ENCODE results near the gene SLC39A2.

Gene SLC39A2

DNA sequence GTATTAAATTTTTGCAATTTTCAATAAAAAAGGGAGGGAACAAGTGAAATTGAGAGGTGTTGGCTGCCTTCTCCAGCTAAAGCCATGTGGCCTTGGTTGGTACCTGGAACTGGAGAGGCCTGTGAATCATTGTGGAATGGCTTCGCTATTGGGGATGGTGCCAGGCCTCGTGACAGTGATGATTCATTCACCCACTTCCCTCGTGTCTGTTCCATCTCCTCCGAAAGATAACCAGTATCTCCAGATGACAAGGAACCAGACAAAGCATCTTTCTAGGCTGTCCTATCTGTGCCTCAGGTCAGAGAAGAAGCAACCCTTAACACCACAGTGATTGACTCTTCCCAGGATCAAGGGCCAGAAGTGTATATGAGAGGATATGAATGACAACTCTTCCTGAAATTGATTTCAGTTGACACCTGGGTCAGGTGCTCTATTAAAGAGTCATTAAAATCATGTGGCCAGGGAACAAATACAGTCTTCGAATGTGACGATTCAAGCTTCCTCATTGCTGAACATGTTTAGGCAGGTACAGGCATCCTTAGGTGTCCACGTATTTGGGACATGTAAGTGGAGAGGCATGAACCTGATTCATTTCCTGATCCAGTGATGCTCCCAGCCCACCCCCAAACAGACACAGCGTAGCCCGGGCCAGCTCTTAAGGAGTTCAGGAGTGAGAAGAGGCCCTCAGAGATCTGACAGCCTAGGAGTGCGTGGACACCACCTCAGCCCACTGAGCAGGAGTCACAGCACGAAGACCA is 42.8 kb downstream of the SLC39A2 start, which contains the start of gene RNASE7:
TSS of gene RNASE7 (plus strand) at position 687 of the 758 bp plus-strand sequence. CDS start 631 bp downstream, outside the sequence.
- no peaks in the 10 kb centered on the region for H3K27me3 Mint-ChIP-seq (ENCODE audit: low read depth)
- H3K9me3 Mint-ChIP-seq, result no peaks in the 10 kb centered on the region
- TF ChIP-seq, protein P1, sequence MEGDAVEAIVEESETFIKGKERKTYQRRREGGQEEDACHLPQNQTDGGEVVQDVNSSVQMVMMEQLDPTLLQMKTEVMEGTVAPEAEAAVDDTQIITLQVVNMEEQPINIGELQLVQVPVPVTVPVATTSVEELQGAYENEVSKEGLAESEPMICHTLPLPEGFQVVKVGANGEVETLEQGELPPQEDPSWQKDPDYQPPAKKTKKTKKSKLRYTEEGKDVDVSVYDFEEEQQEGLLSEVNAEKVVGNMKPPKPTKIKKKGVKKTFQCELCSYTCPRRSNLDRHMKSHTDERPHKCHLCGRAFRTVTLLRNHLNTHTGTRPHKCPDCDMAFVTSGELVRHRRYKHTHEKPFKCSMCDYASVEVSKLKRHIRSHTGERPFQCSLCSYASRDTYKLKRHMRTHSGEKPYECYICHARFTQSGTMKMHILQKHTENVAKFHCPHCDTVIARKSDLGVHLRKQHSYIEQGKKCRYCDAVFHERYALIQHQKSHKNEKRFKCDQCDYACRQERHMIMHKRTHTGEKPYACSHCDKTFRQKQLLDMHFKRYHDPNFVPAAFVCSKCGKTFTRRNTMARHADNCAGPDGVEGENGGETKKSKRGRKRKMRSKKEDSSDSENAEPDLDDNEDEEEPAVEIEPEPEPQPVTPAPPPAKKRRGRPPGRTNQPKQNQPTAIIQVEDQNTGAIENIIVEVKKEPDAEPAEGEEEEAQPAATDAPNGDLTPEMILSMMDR (IDR thresholded peaks at IDR 0.05; ENCODE audit: unreplicated experiment in 3 of 3), result no peak
- H3K4me1 Mint-ChIP-seq, result peaks cover 61% of the 10 kb centered on the region
- no peak within 1 kb of the TSS for H3K4me3 Mint-ChIP-seq
- H3K27ac Mint-ChIP-seq, result peak within 1 kb of the TSS; percentile 34 to 83 (median 58)
- no peaks in the 10 kb centered on the region for H3K36me3 Mint-ChIP-seq (ENCODE audit: low read depth)

DNA sequence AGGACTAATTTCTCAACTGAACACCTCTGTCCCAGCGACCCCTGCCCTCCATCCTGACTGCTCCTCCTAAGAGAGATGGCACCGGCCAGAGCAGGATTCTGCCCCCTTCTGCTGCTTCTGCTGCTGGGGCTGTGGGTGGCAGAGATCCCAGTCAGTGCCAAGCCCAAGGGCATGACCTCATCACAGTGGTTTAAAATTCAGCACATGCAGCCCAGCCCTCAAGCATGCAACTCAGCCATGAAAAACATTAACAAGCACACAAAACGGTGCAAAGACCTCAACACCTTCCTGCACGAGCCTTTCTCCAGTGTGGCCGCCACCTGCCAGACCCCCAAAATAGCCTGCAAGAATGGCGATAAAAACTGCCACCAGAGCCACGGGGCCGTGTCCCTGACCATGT is 43.8 kb downstream of the SLC39A2 start:
- TF ChIP-seq, protein P1 (IDR thresholded peaks at IDR 0.05; ENCODE audit: unreplicated experiment in 3 of 3), result no peak
- H3K4me3 Mint-ChIP-seq, result no peak overlapping the region
- H3K9me3 Mint-ChIP-seq, result no peaks in the 10 kb centered on the region
- H3K4me1 Mint-ChIP-seq, result peaks cover 52% of the 10 kb centered on the region
- no peaks in the 10 kb centered on the region for H3K36me3 Mint-ChIP-seq (ENCODE audit: low read depth)
- no peaks in the 10 kb centered on the region for H3K27me3 Mint-ChIP-seq (ENCODE audit: low read depth)
- peak overlapping the region in 2 of 3 experiments; percentile 34 to 58 for H3K27ac Mint-ChIP-seq

DNA sequence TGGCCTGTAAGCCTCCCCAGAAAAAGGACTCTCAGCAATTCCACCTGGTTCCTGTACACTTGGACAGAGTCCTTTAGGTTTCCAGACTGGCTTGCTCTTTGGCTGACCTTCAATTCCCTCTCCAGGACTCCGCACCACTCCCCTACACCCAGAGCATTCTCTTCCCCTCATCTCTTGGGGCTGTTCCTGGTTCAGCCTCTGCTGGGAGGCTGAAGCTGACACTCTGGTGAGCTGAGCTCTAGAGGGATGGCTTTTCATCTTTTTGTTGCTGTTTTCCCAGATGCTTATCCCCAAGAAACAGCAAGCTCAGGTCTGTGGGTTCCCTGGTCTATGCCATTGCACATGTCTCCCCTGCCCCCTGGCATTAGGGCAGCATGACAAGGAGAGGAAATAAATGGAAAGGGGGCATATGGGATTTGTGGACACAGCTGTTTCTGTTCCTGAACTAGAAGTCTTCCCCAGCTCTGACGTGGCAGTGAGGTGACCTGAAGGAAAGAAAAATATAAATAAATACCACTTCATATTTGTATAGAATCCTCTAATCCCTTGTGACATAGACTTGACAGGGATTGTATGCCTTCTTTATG is 44.4 kb downstream of the SLC39A2 start:
- H3K36me3 Mint-ChIP-seq (ENCODE audit: low read depth), result no peaks in the 10 kb centered on the region
- H3K4me3 Mint-ChIP-seq, result no peak overlapping the region
- H3K4me1 Mint-ChIP-seq, result peaks cover 49% of the 10 kb centered on the region
- H3K9me3 Mint-ChIP-seq, result no peaks in the 10 kb centered on the region
- no peaks in the 10 kb centered on the region for H3K27me3 Mint-ChIP-seq (ENCODE audit: low read depth)
- TF ChIP-seq, protein P1 (IDR thresholded peaks at IDR 0.05; ENCODE audit: unreplicated experiment in 3 of 3), result no peak
- H3K27ac Mint-ChIP-seq, result peak overlapping the region; percentile 34 to 58 (median 46)

DNA sequence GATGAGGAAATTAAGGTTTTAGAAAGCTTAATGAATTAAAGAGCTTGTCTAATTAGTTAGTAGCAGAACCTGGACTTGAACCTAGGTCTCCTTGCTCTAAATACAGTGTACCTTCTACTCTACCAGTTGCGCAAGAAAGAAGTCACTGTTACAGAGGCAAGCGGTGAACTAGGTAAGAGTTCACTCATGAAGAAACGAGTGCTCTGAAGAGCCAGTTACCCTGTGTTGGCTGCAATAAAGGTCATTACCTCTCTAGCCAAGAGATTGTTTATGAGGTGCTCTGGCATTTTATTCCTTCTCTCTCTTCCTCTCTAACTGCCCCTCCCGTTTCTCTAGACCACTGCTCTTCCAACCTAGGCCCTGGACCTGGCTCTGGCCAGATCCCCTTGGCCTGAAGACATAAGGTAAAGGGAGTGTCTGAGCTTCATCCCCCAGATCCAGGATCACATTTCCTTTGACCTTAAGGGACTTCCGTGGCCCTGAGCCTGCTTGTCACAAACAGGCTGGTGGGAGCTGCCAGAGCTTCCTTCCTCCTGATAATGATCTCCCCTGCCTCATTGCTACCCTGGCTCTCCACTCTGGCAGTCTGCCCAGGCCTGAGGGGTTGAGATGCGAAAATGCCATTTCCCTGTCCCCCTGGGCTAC is 45.0 kb downstream of the SLC39A2 start:
- no peaks in the 10 kb centered on the region for H3K9me3 Mint-ChIP-seq
- no peak overlapping the region for H3K27ac Mint-ChIP-seq
- TF ChIP-seq, protein P1 (IDR thresholded peaks at IDR 0.05; ENCODE audit: unreplicated experiment in 3 of 3), result no peak
- no peak overlapping the region for H3K4me3 Mint-ChIP-seq
- no peaks in the 10 kb centered on the region for H3K27me3 Mint-ChIP-seq (ENCODE audit: low read depth)
- H3K36me3 Mint-ChIP-seq (ENCODE audit: low read depth), result no peaks in the 10 kb centered on the region
- H3K4me1 Mint-ChIP-seq, result peaks cover 46% of the 10 kb centered on the region

DNA sequence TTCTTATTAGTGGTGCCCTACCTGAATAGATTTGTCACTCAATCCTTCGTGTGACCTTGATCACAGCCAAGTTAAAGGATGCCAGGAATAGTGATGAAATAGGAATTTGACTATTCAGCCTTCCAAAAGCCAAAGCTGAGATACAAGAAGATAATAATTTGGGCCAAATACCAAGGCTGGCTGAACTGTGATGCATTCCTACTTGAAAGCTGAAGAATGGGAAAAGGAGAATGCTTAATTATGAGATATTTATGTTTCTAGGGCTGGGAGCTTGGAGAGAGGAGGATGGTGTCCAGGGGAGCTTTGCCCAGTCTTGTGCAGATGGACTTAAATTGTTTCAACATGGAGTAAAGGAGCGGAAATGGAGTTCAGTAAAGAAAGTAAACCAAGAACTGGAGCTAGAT is 48.3 kb downstream of the SLC39A2 start:
- Mint-ChIP-seq H3K4me1 (peaks cover 29% of the 10 kb centered on the region), H3K9me3 (no peaks in the 10 kb centered on the region), H3K27ac (peak overlapping the region in 1 of 3 experiments; percentile 23), H3K36me3 (ENCODE audit: low read depth) (no peaks in the 10 kb centered on the region), H3K27me3 (ENCODE audit: low read depth) (no peaks in the 10 kb centered on the region), H3K4me3 (no peak overlapping the region)
- TF ChIP-seq, protein P1 (IDR thresholded peaks at IDR 0.05; ENCODE audit: unreplicated experiment in 3 of 3), result no peak
